B cell (primary cell): ENCODE results near the gene SLC15A3.

ENCODE experiments used
- EZH2 ChIP-seq: IDR thresholded peaks from 2 replicates; pipeline ENCODE4 v1.6.1; 2012; ENCODE audit warnings: borderline replicate concordance, low read depth, mild to moderate bottlenecking, moderate library complexity, low read length; ENCODE audit not compliant: insufficient read depth, poor library complexity, severe bottlenecking
- TF ChIP-seq, protein P1 (sequence below): fragments of 200-600 bp; IDR thresholded peaks from one replicate; pipeline ENCODE4 v1.8.0; 2022; ENCODE audit warnings: antibody characterized with exemption, mild to moderate bottlenecking

DNA sequence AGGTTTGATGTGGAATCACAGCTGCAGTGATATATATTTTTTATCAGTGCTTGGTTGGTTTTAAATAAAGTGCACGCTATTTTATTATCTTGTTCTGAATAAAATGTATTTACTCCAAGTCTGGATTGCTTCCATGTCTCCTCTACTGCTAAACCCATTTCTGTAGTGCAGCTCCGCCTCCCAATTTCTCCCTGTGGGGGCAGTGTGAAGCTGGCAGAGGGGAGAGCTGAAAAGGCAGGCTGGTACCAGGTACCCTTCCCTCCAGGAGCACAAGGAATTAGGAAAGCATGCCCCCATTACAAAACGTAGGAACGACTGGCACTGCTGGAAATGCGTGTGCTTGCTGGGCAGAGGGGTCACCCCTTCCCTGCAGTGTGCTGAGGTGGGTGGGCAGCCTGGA is 28.6 kb downstream of the SLC15A3 start:
- TF ChIP-seq, protein P1, sequence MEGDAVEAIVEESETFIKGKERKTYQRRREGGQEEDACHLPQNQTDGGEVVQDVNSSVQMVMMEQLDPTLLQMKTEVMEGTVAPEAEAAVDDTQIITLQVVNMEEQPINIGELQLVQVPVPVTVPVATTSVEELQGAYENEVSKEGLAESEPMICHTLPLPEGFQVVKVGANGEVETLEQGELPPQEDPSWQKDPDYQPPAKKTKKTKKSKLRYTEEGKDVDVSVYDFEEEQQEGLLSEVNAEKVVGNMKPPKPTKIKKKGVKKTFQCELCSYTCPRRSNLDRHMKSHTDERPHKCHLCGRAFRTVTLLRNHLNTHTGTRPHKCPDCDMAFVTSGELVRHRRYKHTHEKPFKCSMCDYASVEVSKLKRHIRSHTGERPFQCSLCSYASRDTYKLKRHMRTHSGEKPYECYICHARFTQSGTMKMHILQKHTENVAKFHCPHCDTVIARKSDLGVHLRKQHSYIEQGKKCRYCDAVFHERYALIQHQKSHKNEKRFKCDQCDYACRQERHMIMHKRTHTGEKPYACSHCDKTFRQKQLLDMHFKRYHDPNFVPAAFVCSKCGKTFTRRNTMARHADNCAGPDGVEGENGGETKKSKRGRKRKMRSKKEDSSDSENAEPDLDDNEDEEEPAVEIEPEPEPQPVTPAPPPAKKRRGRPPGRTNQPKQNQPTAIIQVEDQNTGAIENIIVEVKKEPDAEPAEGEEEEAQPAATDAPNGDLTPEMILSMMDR: no peak
- TF ChIP-seq EZH2: no peak
